ENCODE results near the gene CDH23.

GRCh38 chr10:71525721-71526120 lies 129.0 kb downstream of the CDH23 start:
- TF ChIP-seq CTCF (conservative IDR thresholded peaks at IDR 0.05; ENCODE audit: low read length): no peak
- TF ChIP-seq EZH2phosphoT487 (IDR thresholded peaks at IDR 0.05; ENCODE audit: borderline replicate concordance): no peak

All from Loucy (cell line).